NOMO-1 treated with dmso at 0.1 percent for 144 hours (cell line): ENCODE measurements around the gene ENPP5.
A peak's percentile ranks its signal among the peaks of the same experiment; 100 is the strongest.
"Not testable (repeated sequence)": the region's sequence is repeated elsewhere in the genome, so short reads cannot be mapped to it uniquely, and the experiment has no call there.

Experiments
- DNase-seq: peaks from one replicate; lab custom pipeline; 2025; ENCODE audit not compliant: unreplicated experiment; lab: John Stamatoyannopoulos, UW

Gene ENPP5

GRCh38 chr6:46175446-46175845 lies 4.7 kb upstream of the ENPP5 start:
- no peak for DNase-seq

DNA sequence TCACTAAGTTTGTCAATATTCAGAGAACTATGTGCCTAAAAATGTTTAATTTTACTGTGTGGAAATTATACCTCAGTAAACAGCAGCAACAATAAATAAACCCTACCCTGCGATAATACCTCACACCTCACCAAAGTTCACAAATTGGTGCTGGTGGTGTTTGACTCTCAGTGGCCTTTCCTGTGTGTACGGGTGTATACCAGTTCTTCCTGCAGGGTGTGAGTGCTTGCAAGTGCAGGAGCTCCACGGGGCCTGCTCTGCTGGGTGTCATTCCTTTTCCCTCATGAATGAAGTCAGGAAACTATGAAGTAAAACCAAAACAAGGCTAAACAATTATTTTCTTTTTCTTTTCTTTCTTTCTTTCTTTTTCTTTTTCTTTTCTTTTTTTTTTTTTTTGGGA lies 4.1 kb upstream of the ENPP5 start:
- no peak for DNase-seq

- DNase-seq: no peak
These were observed 1.4 kb upstream of the ENPP5 start for GRCh38 chr6:46172176-46172575.

DNA sequence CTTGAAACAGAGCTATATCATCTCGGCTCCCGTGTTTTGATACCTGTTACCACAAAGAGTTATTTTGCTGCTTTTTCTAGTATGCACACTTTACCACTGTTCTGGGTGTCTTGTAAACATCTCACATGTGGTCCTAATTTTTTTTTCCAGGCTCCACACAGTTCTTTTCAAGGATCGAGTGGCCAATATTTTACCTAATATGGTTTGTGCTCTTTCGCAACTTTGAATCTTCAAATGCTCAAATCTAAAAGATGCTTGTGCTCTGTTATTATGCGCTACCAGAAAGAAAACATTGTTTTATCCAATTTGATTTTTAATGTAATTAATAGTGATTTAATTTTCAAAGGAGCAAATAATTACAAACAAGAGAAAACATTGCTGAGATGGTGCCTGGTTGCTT lies 10.7 kb downstream of the ENPP5 start:
- no peak for DNase-seq

GRCh38 chr6:46159229-46159628 lies 11.6 kb downstream of the ENPP5 start:
- DNase-seq: no peak

- DNase-seq: no peak
These were observed 14.1 kb downstream of the ENPP5 start for GRCh38 chr6:46156701-46157100.

DNA sequence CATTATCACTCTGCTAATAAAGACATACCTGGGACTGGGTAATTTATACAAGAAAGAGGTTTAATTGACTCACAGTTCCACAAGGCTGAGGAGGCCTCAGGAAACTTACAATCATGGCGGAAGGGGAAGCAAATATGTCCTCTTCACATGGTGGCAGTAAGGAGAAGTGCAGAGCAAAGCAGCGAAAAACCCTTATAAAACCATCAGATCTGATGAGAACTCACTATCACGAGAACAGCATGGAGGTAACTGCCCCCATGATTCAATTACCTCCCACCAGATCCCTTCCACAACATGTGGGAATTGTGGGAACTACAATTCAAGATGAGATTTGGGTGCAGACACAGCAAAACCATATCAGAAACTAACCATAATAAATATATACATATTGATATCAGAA lies 21.7 kb downstream of the ENPP5 start:
- not testable (repeated sequence) for DNase-seq

DNA sequence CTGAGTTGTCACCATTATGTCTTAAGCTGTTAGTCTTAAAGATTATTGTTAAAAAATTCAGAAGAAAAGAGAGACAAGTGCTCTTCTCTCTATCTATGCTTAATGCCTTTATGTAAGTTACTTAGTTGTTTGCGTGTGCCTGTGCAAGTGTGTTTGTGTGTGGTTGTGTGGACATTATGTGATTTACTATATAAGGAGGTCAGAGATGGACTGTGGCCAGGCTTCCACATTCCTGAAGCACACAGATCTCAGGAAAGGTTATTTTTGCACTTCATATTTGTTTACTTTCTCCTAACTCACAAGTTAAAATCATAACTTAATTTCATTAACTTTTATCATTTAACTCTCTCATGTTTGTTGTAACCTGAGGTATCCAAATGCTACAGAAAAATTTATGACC lies 26.5 kb downstream of the ENPP5 start:
- no peak for DNase-seq

DNA sequence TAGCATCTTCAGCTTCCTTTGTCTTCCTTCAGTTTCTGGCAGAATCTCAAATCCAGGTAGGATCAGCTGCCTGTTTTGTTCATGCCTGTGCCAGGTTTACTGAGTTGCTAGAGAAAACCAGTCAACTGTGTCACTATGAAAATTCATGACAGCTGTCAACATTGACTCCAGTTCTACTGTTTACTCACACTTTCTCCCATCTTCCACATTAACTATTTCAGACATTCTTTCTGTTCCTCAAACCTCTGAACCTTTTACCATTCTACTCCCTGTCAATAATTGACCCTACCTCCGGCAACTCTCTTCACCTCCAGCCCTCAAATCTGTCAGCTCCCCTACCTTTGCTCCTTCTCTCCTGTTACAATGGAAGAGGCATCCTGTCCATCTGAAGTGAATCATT lies 32.5 kb downstream of the ENPP5 start:
- DNase-seq: no peak

DNA sequence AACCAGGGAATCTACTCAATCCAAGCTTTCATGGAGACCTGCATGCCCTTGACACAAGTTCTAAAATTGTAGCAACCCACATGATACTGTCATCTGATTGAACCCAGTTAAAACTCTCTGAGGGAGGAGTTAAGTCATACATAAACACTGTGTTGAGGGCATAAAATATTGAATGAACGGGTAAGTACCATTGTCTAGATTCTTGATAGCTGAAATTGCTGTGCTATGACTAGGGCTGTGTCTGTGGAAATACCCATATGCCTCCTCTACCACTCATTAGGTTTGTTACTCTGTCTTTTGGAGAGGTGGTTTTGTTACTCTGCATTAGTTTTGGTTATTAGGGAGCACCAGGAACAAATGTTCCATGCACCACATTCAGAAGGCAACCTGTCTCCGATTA lies 33.4 kb downstream of the ENPP5 start:
- no peak for DNase-seq

- no peak for DNase-seq
These were observed 33.9 kb downstream of the ENPP5 start for GRCh38 chr6:46136831-46137230.

GRCh38 chr6:46135176-46135575 lies 35.6 kb downstream of the ENPP5 start:
- no peak for DNase-seq

- no peak for DNase-seq
These were observed 36.6 kb downstream of the ENPP5 start for GRCh38 chr6:46134216-46134615.

DNA sequence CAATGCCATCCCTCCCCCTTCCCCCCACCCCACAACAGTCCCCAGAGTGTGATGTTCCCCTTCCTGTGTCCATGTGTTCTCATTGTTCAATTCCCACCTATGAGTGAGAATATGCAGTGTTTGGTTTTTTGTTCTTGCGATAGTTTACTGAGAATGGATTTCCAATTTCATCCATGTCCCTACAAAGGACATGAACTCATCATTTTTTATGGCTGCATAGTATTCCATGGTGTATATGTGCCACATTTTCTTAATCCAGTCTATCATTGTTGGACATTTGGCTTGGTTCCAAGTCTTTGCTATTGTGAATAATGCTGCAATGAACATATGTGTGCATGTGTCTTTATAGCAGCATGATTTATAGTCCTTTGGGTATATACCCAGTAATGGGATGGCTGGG lies 39.5 kb downstream of the ENPP5 start:
- not testable (repeated sequence) for DNase-seq

- DNase-seq: peak; percentile 54
These were observed 40.1 kb downstream of the ENPP5 start for GRCh38 chr6:46130666-46131065.

GRCh38 chr6:46129629-46130511 lies 40.9 kb downstream of the ENPP5 start, which contains the start of gene ENPP4:
Gene ENPP4, plus strand, starts transcription at chr6:46129989. Its CDS starts 9,595 bp downstream, at chr6:46139584.
- DNase-seq: peak; percentile 98

DNA sequence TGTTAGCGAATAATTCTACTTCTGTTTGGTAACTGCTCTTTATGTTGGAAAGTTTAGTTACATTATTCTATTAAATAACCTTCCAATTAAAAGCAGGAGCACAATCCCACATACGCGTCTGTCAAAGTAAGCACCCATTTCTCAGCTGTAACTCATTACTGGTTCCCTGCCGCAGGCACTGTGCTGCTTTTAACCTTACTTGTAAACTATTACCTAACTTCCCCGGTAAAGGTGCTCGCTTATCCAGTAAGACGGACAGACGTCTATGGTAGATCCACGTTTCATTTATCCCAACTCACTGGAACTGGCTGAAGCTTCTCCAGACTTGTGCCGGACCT lies 41.5 kb downstream of the ENPP5 start:
- no peak for DNase-seq

- peak; percentile 62 for DNase-seq
These were observed 42.3 kb downstream of the ENPP5 start for GRCh38 chr6:46128476-46128875.

DNA sequence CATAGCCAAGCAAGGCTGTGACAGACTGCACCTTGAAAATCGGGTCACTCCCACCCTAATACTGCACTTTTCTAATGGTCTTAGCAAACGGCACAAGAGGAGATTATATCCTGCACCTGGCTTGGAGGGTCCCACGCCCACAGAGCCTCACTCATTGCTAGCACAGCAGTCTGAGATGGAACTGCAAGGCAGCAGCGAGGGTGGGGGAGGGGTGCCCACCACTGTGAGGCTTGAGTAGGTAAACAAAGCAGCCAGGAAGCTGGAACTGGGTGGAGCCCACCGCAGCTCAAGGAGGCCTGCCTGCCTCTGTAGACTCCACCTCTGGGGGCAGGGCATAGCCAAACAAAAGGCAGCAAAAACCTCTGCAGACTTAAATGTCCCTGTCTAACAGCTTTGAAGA lies 51.1 kb downstream of the ENPP5 start:
- not testable (repeated sequence) for DNase-seq

GRCh38 chr6:46118836-46119235 lies 51.9 kb downstream of the ENPP5 start:
- no peak for DNase-seq

- no peak for DNase-seq
These were observed 52.6 kb downstream of the ENPP5 start for GRCh38 chr6:46118157-46118556.

- DNase-seq: no peak
These were observed 54.5 kb downstream of the ENPP5 start for GRCh38 chr6:46116289-46116688.

- DNase-seq: no peak
These were observed 55.1 kb downstream of the ENPP5 start for GRCh38 chr6:46115634-46116033.
